Endodermal cell (in vitro differentiated cells): ENCODE results near the gene TXLNB. TPM values are rescaled to one million over a fixed set of nuclear protein-coding genes. Genes with fewer than 3 reads are reported as not detected.

Experiments
- DNase-seq: peaks from one replicate; pipeline ENCODE4 v3.0.0-alpha.2; 2017
- H3K27ac ChIP-seq: 2 replicates; pipeline ENCODE4 v1.5.1; 2013; ENCODE audit warnings: mild to moderate bottlenecking, low read depth, low read length, moderate library complexity
- H3K27me3 ChIP-seq: 2 replicates; pipeline ENCODE4 v1.6.1; 2013; ENCODE audit warnings: mild to moderate bottlenecking, low read length, moderate library complexity; ENCODE audit not compliant: insufficient read depth, control insufficient read depth, poor library complexity, severe bottlenecking
- H3K36me3 ChIP-seq: 2 replicates; pipeline ENCODE4 v1.7.0; 2013; ENCODE audit warnings: mild to moderate bottlenecking, low read length, moderate library complexity; ENCODE audit not compliant: control insufficient read depth, insufficient read depth
- H3K4me1 ChIP-seq: one replicate; pipeline ENCODE4 v1.7.0; 2013; ENCODE audit warnings: low read length; ENCODE audit not compliant: control insufficient read depth, insufficient read depth
- H3K4me3 ChIP-seq: 2 replicates; pipeline ENCODE4 v1.5.1; 2013; ENCODE audit warnings: mild to moderate bottlenecking, low read length, moderate library complexity
- H3K9ac ChIP-seq: 2 replicates; pipeline ENCODE4 v1.6.1; 2013; ENCODE audit warnings: mild to moderate bottlenecking, low read length, moderate library complexity; ENCODE audit not compliant: poor library complexity, severe bottlenecking; ENCODE audit errors: extremely low read depth
- H3K9me3 ChIP-seq: 2 replicates; pipeline ENCODE4 v1.6.1; 2013; ENCODE audit warnings: mild to moderate bottlenecking, low read length, moderate library complexity; ENCODE audit not compliant: control insufficient read depth
- H3K27ac Mint-ChIP-seq: 2 replicates; pipeline ENCODE4 v1.8.0; 2020; ENCODE audit warnings: mixed read lengths
- H3K27me3 Mint-ChIP-seq: 2 replicates; pipeline ENCODE4 v1.8.0; 2021; ENCODE audit warnings: mild to moderate bottlenecking, mixed read lengths; ENCODE audit not compliant: insufficient read depth
- H3K36me3 Mint-ChIP-seq: 2 replicates; pipeline ENCODE4 v1.8.0; 2020; ENCODE audit warnings: low read depth, mixed read lengths
- H3K4me1 Mint-ChIP-seq: 2 replicates; pipeline ENCODE4 v1.8.0; 2020; ENCODE audit warnings: mixed read lengths
- H3K4me3 Mint-ChIP-seq: 2 replicates; pipeline ENCODE4 v1.8.0; 2020; ENCODE audit warnings: mild to moderate bottlenecking, moderate library complexity, mixed read lengths
- H3K9me3 Mint-ChIP-seq: 2 replicates; pipeline ENCODE4 v1.8.0; 2020; ENCODE audit warnings: mild to moderate bottlenecking, mixed read lengths
- CTCF ChIP-seq: fragments of 200-600 bp; sonication (generic); conservative IDR thresholded peaks from 2 replicates; pipeline ENCODE4 v1.5.0; 2021; ENCODE audit warnings: antibody characterized with exemption, mild to moderate bottlenecking
- WGBS, 2 experiments: methylation state at CpG; one replicate each; pipeline versions ENCODE4 v1.1.5 to v1.1.7; 2013; ENCODE audit warnings: missing lambda C conversion rate in 2 of 2, mixed read lengths in 1 of 2; ENCODE audit not compliant: insufficient coverage in 1 of 2, insufficient read length in 1 of 2; 5-methylcytosine and 5-hydroxymethylcytosine counted together
- total RNA-seq, 2 donors: library from RNA; stranded (reverse); fragmentation: NEBNext Ultra II Directional in 1 of 2; extraction: Animal tissue kit (Norgen Biotek cat#: 25700) in 1 of 2; gene quantifications; 2 replicates in 1 of 2; 3 replicates in 1 of 2; pipeline ENCODE4 v1.2.1, GENCODE V29; 2021

TXLNB gene
- total RNA-seq, 2 donors from 2014 or later, result not detected

DNA sequence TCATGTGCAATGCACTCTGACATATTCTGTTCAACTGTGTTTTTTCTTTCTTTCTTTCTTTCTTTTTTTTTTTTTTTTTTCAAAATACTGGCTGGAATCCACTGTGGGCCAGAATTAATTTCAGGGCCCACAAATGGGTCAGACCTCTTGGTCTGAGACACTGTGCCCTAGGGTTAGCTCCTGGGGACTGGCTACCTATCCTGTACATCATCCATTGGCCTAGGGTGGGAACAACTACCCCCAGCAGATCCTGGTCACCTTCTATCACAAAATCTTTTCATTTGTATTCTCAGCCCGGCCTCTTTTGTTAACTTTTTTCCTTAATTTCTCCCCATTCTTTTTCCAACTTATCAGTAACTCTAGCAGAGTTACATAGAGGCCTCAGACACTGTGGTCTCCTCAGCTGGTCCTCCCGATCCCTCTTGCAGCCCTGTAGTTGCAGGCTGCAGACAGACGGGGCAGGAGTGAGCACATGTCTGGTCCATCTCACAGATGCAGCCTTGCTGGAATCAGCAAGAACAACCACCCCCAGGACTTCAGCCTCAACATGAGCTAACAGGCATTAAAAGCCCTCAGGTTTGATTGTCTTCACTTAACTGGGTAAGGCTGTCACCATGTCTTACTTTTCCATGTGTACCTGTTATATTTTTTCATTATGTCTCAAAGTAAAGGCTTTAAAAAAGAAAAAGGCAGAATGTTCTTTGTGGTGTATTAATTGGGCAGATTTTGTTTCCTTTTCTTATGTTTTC, 41.3 kb downstream of the TXLNB start:
- peak; percentile 83 for TF ChIP-seq CTCF
- peak; percentile 91 for DNase-seq
- Mint-ChIP-seq H3K27ac (no peak overlapping the region), H3K27me3 (no peaks in the 10 kb centered on the region), H3K36me3 (no peaks in the 10 kb centered on the region), H3K4me3 (no peak overlapping the region), H3K9me3 (no peaks in the 10 kb centered on the region), H3K4me1 (no peaks in the 10 kb centered on the region)
- Histone ChIP-seq H3K27ac (no peak overlapping the region), H3K36me3 (no peaks in the 10 kb centered on the region), H3K9me3 (no peaks in the 10 kb centered on the region), H3K4me3 (no peak overlapping the region), H3K9ac (no peak overlapping the region), H3K27me3 (no peaks in the 10 kb centered on the region), H3K4me1 (no peaks in the 10 kb centered on the region)
- 34 to 40% methylated on average over 1 to 3 of the region's 3 CpGs for WGBS, 2 experiments

DNA sequence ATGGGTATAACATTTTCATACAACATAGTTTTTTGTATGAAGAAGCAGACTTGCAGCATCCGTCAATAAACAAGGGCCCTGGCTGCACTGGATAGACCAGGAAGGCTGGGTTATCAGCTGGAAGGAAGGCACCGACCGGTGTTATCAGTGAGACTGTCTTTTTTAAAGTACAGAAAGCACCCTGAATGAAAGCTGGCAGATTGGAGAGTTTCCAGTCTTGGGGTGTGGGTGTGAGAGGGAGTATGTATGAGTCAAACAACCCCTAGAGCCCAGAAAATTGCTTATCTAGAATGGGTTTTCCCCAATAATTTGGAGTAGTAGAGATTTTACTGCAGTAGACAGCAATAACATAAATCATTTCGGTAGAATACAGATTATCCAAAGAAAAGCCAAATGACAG, 42.4 kb downstream of the TXLNB start:
- no peaks in the 10 kb centered on the region for H3K27me3 ChIP-seq
- no peak overlapping the region for H3K27ac ChIP-seq
- no peak for TF ChIP-seq CTCF
- H3K9ac ChIP-seq, result no peak overlapping the region
- no peaks in the 10 kb centered on the region for H3K36me3 ChIP-seq
- H3K9me3 Mint-ChIP-seq, result no peaks in the 10 kb centered on the region
- no peak overlapping the region for H3K4me3 Mint-ChIP-seq
- no peaks in the 10 kb centered on the region for H3K9me3 ChIP-seq
- H3K4me1 ChIP-seq, result no peaks in the 10 kb centered on the region
- H3K27ac Mint-ChIP-seq, result no peak overlapping the region
- no peak overlapping the region for H3K4me3 ChIP-seq
- no peak for DNase-seq
- no peaks in the 10 kb centered on the region for H3K4me1 Mint-ChIP-seq
- H3K36me3 Mint-ChIP-seq, result no peaks in the 10 kb centered on the region
- no peaks in the 10 kb centered on the region for H3K27me3 Mint-ChIP-seq
- 93 to 94% methylated on average over 4 of the region's 4 CpGs for WGBS, 2 experiments

DNA sequence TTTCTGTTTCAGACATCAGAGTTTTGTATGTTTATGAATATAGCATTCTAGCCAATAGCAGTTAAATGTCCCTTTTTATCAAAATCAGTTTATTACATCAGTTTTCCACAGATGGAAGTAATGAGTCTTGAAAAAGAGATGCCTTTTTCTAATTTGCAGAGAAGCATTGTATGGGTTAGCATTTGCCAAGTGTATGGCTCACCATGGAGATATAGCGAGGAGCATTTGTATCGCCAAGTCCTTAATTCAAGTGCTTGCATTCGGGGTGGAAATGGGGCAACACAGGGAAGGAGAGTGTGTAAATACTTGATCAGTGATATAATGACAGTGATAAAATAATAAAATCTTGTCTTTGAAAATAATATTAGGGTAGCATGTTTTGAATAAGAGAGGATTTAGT, 42.9 kb downstream of the TXLNB start:
- no peaks in the 10 kb centered on the region for H3K36me3 Mint-ChIP-seq
- no peaks in the 10 kb centered on the region for H3K9me3 Mint-ChIP-seq
- DNase-seq, result no peak
- no peaks in the 10 kb centered on the region for H3K4me1 ChIP-seq
- no peak overlapping the region for H3K27ac ChIP-seq
- 93 to 94% methylated on average over 3 of the region's 3 CpGs for WGBS, 2 experiments
- H3K36me3 ChIP-seq, result no peaks in the 10 kb centered on the region
- no peak overlapping the region for H3K9ac ChIP-seq
- no peak overlapping the region for H3K4me3 Mint-ChIP-seq
- H3K27me3 ChIP-seq, result no peaks in the 10 kb centered on the region
- no peak overlapping the region for H3K27ac Mint-ChIP-seq
- no peak overlapping the region for H3K4me3 ChIP-seq
- no peaks in the 10 kb centered on the region for H3K9me3 ChIP-seq
- no peaks in the 10 kb centered on the region for H3K27me3 Mint-ChIP-seq
- no peak for TF ChIP-seq CTCF
- H3K4me1 Mint-ChIP-seq, result no peaks in the 10 kb centered on the region
